Measurements from ENCODE around the gene RNF167. TPM values are rescaled to one million over a fixed set of nuclear protein-coding genes. Genes with fewer than 3 reads are reported as not detected.

The RNF167 gene
- total and polyA plus RNA-seq, 2 of the 8 experiments (the other 6 are each of a cell fraction or from before 2014, with no cell fraction given), result 140 to 281 TPM

DNA sequence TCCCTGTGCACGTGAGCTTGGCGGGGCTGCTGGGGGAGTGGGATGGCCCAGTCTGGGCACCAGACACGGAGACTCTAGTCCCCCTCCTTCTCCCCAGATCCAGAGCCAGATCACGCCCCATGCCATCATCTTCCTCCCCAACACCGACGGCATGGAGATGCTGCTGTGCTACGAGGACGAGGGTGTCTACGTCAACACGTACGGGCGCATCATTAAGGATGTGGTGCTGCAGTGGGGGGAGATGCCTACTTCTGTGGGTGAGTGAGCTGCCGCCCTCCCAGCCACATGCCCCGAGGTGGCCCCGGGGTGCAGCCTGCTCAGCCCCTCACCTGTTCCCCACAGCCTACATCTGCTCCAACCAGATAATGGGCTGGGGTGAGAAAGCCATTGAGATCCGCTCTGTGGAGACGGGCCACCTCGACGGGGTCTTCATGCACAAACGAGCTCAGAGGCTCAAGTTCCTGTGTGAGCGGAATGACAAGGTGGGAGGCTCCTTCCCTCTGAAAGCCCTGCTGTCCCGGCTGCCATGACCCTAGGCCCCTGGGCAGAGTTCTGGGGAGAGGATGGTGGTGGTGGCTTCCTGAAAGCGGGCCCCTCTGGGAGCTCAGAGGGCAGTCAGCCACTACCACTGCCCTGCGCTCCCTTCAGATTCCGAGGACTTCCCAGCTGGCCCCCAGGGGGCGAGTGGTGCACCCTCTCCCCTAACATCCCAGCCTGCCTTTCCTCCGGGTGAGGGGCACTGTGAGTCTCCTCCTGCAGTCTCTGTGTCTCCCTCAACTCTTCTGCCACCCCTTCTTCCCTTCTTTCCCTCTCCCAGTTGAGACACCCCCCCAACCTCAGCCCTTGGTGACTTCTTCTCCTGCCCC, 43.5 kb upstream of the RNF167 start (continued):
- TF ChIP-seq CHD7 (IDR thresholded peaks at IDR 0.05; ENCODE audit: insufficient replicate concordance, low read length) (no peak), JUN (IDR thresholded peaks at IDR 0.05; ENCODE audit: low read depth, low read length) (no peak), NRF1 (IDR thresholded peaks at IDR 0.05; ENCODE audit: low read depth, low read length) (no peak), SP1 (IDR thresholded peaks at IDR 0.05; ENCODE audit: low read depth, low read length) (no peak), BRCA1 (IDR thresholded peaks at IDR 0.05; ENCODE audit: low read depth, low read length) (no peak), TCF12 (IDR thresholded peaks at IDR 0.05; ENCODE audit: low read depth, low read length) (no peak)
